ENCODE measurements around the gene RPL37.
A peak's percentile ranks its signal among the peaks of the same experiment; 100 is the strongest.
"Not testable (repeated sequence)": the region's sequence is repeated elsewhere in the genome, so short reads cannot be mapped to it uniquely, and the experiment has no call there.

The RPL37 gene

DNA sequence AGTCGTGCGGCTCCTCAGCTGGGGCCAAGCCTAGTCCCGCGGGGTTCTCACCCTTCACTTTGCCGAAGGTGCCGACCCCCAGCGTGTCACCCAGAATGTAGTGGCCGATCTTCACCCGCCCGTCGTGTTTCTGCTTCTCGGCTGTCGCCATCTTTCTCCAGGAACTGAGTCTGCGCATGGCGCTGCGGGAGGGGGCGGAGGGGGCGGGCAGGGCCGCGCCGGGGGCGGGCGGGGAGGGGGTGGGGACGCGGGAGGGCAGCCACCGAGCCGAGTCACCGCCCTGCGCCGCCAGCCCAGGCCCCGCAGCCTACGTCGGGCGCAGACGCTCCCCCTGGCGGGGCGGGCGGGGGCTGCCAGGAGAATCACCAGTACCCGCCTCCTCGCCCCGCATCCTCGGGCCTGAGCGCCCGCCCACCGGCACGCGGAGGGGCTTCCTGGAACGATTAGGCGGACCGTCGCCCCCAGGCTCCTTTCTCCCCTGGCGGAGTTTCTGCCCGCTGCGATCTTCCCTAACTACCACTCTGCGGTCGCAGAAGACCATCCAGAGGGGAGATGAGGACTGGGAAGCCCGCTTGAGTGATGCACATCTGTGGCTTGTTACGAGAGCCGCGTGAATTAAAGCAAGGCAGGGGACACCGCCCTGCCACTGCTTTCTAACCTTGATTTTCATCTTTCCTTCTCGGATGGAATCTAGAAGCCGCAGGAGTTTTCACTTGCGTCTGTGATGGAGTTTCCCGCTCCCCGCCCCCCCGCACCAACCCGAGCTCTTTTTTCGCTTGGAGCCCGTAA, 36.8 kb downstream of the RPL37 start, which contains the start of gene PRKAA1:
PRKAA1 (minus strand) TSS at position 363 of the 789 bp plus-strand sequence; CDS start at position 178, 185 bp downstream.
- peaks cover 27% of the 10 kb centered on the region; the same call in 1 of the 2 replicates for H4K20me1 ChIP-seq (ENCODE audit: insufficient read depth, low read length)
- peaks cover 10% of the 10 kb centered on the region; the same call in 1 of the 2 replicates for H3K36me3 ChIP-seq (ENCODE audit: insufficient read depth, low read length)
- H2AFZ ChIP-seq (ENCODE audit: low read depth, low read length) = peak within 1 kb of the TSS; percentile 100
- H3K4me1 ChIP-seq (ENCODE audit: insufficient read depth, low read length) = peaks cover 38% of the 10 kb centered on the region
- no peaks in the 10 kb centered on the region for H3K9me3 ChIP-seq (ENCODE audit: insufficient read depth, low read length, severe bottlenecking)
- DNase-seq = peak; percentile 90
- TF ChIP-seq, protein P1, sequence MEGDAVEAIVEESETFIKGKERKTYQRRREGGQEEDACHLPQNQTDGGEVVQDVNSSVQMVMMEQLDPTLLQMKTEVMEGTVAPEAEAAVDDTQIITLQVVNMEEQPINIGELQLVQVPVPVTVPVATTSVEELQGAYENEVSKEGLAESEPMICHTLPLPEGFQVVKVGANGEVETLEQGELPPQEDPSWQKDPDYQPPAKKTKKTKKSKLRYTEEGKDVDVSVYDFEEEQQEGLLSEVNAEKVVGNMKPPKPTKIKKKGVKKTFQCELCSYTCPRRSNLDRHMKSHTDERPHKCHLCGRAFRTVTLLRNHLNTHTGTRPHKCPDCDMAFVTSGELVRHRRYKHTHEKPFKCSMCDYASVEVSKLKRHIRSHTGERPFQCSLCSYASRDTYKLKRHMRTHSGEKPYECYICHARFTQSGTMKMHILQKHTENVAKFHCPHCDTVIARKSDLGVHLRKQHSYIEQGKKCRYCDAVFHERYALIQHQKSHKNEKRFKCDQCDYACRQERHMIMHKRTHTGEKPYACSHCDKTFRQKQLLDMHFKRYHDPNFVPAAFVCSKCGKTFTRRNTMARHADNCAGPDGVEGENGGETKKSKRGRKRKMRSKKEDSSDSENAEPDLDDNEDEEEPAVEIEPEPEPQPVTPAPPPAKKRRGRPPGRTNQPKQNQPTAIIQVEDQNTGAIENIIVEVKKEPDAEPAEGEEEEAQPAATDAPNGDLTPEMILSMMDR (IDR thresholded peaks at IDR 0.05; ENCODE audit: borderline replicate concordance, extremely low read depth, low read length, poor library complexity, severe bottlenecking) = peak; percentile 74
- TF ChIP-seq EZH2 (IDR thresholded peaks at IDR 0.05; ENCODE audit: borderline replicate concordance, low read depth, low read length, severe bottlenecking) = no peak
- peaks cover 47% of the 10 kb centered on the region for H3K79me2 ChIP-seq (ENCODE audit: insufficient read depth, low read length)
- ATAC-seq (ENCODE audit: insufficient read depth, low read depth) = peak; percentile 89
- H3K4me3 ChIP-seq (ENCODE audit: low read depth in 1 of 2, low read length in 2 of 2) = peak within 1 kb of the TSS; percentile 93 to 99
- H3K4me2 ChIP-seq (ENCODE audit: insufficient read depth, low read length) = peak within 1 kb of the TSS; percentile 97
- H3K9ac ChIP-seq (ENCODE audit: low read depth, low read length) = peak within 1 kb of the TSS; percentile 75
- H3K27ac ChIP-seq (ENCODE audit: low read length) = peak within 1 kb of the TSS; percentile 88
- H3K27me3 ChIP-seq (ENCODE audit: insufficient read depth, low read length, poor library complexity) = no peaks in the 10 kb centered on the region

DNA sequence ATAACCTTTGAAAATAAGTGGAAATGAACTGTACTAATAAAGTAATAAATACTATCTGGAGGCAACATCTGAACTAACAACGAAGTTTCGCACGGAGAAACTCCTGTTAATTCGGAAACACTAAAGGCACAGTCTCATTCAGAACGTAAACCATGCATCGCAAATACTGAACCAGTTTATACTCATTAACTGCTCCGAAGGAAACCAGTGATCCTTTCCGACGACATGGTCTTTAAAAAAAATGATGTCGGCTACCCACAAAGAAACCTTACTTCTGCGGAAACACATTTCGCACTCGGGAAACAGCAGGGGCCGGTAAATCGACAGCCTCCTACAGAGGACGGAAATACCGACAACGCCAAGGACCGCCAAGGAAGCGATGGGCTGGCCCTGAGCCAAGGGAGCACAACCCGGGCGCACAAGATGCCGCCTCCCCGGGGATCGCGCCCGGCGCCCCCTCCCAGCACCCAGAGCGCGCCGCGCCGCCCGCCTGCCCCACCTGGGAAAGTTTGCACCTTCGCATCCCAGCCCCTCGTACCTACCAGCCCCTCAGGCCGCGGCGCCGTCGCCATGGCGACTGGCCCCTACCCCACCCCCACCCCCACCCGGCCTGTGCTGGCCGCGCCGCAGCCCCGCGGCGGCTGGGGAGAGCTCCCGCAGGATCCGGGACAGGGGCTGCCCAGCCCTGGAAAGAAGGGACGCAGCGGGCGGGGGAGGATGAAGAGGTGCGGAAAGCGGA, 37.6 kb downstream of the RPL37 start:
- TF ChIP-seq, protein P1 (IDR thresholded peaks at IDR 0.05; ENCODE audit: borderline replicate concordance, extremely low read depth, low read length, poor library complexity, severe bottlenecking) = peak; percentile 6
- no peak for TF ChIP-seq EZH2 (IDR thresholded peaks at IDR 0.05; ENCODE audit: borderline replicate concordance, low read depth, low read length, severe bottlenecking)
- Histone ChIP-seq H3K4me2 (ENCODE audit: insufficient read depth, low read length) (peak overlapping the region; percentile 97), H4K20me1 (ENCODE audit: insufficient read depth, low read length) (peaks cover 27% of the 10 kb centered on the region; the same call in 1 of the 2 replicates), H3K36me3 (ENCODE audit: insufficient read depth, low read length) (peaks cover 10% of the 10 kb centered on the region; the same call in 1 of the 2 replicates), H2AFZ (ENCODE audit: low read depth, low read length) (peak overlapping the region; percentile 98), H3K79me2 (ENCODE audit: insufficient read depth, low read length) (peaks cover 55% of the 10 kb centered on the region), H3K9ac (ENCODE audit: low read depth, low read length) (peak overlapping the region; percentile 75), H3K4me1 (ENCODE audit: insufficient read depth, low read length) (peaks cover 38% of the 10 kb centered on the region), H3K27ac (ENCODE audit: low read length) (peak overlapping the region; percentile 88), H3K4me3 (ENCODE audit: low read depth in 1 of 2, low read length in 2 of 2) (peak overlapping the region; percentile 93 to 99), H3K27me3 (ENCODE audit: insufficient read depth, low read length, poor library complexity) (no peaks in the 10 kb centered on the region), H3K9me3 (ENCODE audit: insufficient read depth, low read length, severe bottlenecking) (no peaks in the 10 kb centered on the region)
- DNase-seq = peak; percentile 83
- peak; percentile 64 for ATAC-seq (ENCODE audit: insufficient read depth, low read depth)

DNA sequence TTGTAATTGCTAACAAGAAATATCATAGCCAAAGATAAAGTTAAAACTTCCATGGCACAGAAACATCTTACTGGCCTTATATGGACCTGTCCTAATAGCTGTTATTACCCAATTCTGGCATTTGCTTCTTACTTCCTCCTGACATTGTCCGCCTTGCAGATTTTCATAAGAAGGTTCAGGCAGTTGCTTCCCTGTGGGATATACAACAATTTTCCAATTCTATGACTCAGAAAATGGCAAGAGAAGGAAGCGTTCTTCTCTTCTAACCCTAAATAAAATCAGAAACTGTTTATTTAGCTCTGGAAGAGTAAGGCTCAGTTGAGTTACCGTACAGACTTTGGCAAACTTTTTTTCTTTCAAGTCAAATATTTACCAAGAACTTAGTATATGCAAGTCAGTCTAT, 38.5 kb downstream of the RPL37 start:
- peak overlapping the region; percentile 75 for H3K9ac ChIP-seq (ENCODE audit: low read depth, low read length)
- ATAC-seq (ENCODE audit: insufficient read depth, low read depth) (no peak), DNase-seq (no peak)
- no peaks in the 10 kb centered on the region for H3K9me3 ChIP-seq (ENCODE audit: insufficient read depth, low read length, severe bottlenecking)
- H3K27me3 ChIP-seq (ENCODE audit: insufficient read depth, low read length, poor library complexity) = no peaks in the 10 kb centered on the region
- H3K4me3 ChIP-seq (ENCODE audit: low read depth in 1 of 2, low read length in 2 of 2) = peak overlapping the region; percentile 93 to 99
- H3K79me2 ChIP-seq (ENCODE audit: insufficient read depth, low read length) = peaks cover 64% of the 10 kb centered on the region
- H3K27ac ChIP-seq (ENCODE audit: low read length) = no peak overlapping the region; the same call in 1 of the 2 replicates
- no peak overlapping the region for H2AFZ ChIP-seq (ENCODE audit: low read depth, low read length)
- H3K36me3 ChIP-seq (ENCODE audit: insufficient read depth, low read length) = peaks cover 10% of the 10 kb centered on the region; the same call in 1 of the 2 replicates
- peaks cover 38% of the 10 kb centered on the region for H3K4me1 ChIP-seq (ENCODE audit: insufficient read depth, low read length)
- peaks cover 35% of the 10 kb centered on the region; the same call in 1 of the 2 replicates for H4K20me1 ChIP-seq (ENCODE audit: insufficient read depth, low read length)
- H3K4me2 ChIP-seq (ENCODE audit: insufficient read depth, low read length) = peak overlapping the region; percentile 97
- TF ChIP-seq, protein P1 (IDR thresholded peaks at IDR 0.05; ENCODE audit: borderline replicate concordance, extremely low read depth, low read length, poor library complexity, severe bottlenecking) = no peak
- no peak for TF ChIP-seq EZH2 (IDR thresholded peaks at IDR 0.05; ENCODE audit: borderline replicate concordance, low read depth, low read length, severe bottlenecking)

DNA sequence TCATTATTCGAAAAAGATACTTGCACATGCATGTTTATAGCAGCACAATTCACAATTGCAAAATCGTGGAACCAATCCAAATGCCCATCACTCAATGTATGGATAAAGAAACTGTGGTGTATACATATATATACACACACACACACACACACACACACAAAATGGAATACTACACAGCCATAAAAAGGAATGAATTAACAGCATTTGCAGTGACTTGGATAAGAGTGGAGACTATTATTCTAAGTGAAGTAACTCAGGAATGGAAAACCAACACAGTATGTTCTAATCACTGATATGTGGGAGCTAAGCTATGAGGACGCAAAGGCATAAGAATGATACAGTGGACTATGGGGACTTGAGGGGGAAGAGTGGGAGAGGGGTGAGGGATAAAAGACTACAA, 40.1 kb downstream of the RPL37 start:
- H3K4me2 ChIP-seq (ENCODE audit: insufficient read depth, low read length); H3K4me3 ChIP-seq (ENCODE audit: low read depth in 1 of 2, low read length in 2 of 2); H2AFZ ChIP-seq (ENCODE audit: low read depth, low read length); ATAC-seq (ENCODE audit: insufficient read depth, low read depth); DNase-seq; H3K9ac ChIP-seq (ENCODE audit: low read depth, low read length); H3K27me3 ChIP-seq (ENCODE audit: insufficient read depth, low read length, poor library complexity); H3K9me3 ChIP-seq (ENCODE audit: insufficient read depth, low read length, severe bottlenecking); H3K36me3 ChIP-seq (ENCODE audit: insufficient read depth, low read length); H3K27ac ChIP-seq (ENCODE audit: low read length): not testable (repeated sequence)
- Histone ChIP-seq H3K79me2 (ENCODE audit: insufficient read depth, low read length) (peaks cover 81% of the 10 kb centered on the region), H3K4me1 (ENCODE audit: insufficient read depth, low read length) (peaks cover 37% of the 10 kb centered on the region), H4K20me1 (ENCODE audit: insufficient read depth, low read length) (peaks cover 46% of the 10 kb centered on the region)

DNA sequence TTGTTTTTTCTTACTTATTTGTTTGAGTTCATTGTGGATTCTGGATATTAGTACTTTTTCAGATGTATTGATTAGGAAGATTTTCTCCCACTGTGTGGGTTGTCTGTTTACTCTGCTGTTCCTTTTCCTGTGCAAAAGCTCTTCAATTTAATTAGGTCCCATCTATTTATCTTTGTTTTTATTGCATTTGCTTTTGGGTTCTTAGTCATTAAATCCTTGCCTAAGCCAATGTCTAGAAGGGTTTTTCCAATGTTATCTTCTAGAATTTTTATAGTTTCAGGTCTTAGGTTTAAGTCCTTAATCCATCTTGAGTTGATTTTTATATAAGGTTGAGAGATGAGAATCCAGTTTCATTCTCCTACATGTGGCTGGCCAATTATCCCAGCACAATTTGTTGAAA, 40.7 kb downstream of the RPL37 start:
- H4K20me1 ChIP-seq (ENCODE audit: insufficient read depth, low read length) = peaks cover 49% of the 10 kb centered on the region
- not testable (repeated sequence) for H3K4me2 ChIP-seq (ENCODE audit: insufficient read depth, low read length)
- H3K79me2 ChIP-seq (ENCODE audit: insufficient read depth, low read length) = peaks cover 86% of the 10 kb centered on the region

More for the DNA sequence above, 40.7 kb downstream of the RPL37 start:
- H3K27me3 ChIP-seq (ENCODE audit: insufficient read depth, low read length, poor library complexity); H3K9me3 ChIP-seq (ENCODE audit: insufficient read depth, low read length, severe bottlenecking); DNase-seq; H3K9ac ChIP-seq (ENCODE audit: low read depth, low read length); H3K4me3 ChIP-seq (ENCODE audit: low read depth in 1 of 2, low read length in 2 of 2); ATAC-seq (ENCODE audit: insufficient read depth, low read depth); H2AFZ ChIP-seq (ENCODE audit: low read depth, low read length); H3K27ac ChIP-seq (ENCODE audit: low read length): not testable (repeated sequence)
- peaks cover 32% of the 10 kb centered on the region for H3K4me1 ChIP-seq (ENCODE audit: insufficient read depth, low read length)
- peaks cover 11% of the 10 kb centered on the region; the same call in 1 of the 2 replicates for H3K36me3 ChIP-seq (ENCODE audit: insufficient read depth, low read length)
